Neural progenitor cell (in vitro differentiated cells): ENCODE measurements around the gene SYT6. TPM values are rescaled to one million over a fixed set of nuclear protein-coding genes. Genes with fewer than 3 reads are reported as not detected.

Experiments used
- DNase-seq: peaks from one replicate; pipeline ENCODE4 v3.0.0-alpha.2; 2016; ENCODE audit warnings: low spot score
- H2AFZ ChIP-seq: fragments of 200-600 bp; sonication (generic); replicated peaks from 2 replicates; pipeline ENCODE4 v1.6.1; 2016; ENCODE audit warnings: antibody characterized with exemption
- H3F3A ChIP-seq: fragments of 200-600 bp; sonication (generic); 2 replicates; pipeline ENCODE4 v1.6.1; 2016; ENCODE audit warnings: antibody characterized with exemption, low read depth
- H3K27ac ChIP-seq: fragments of 200-600 bp; sonication (generic); 2 replicates; pipeline ENCODE4 v1.5.1; 2016; ENCODE audit warnings: mild to moderate bottlenecking
- H3K27me3 ChIP-seq: fragments of 200-600 bp; sonication (generic); 2 replicates; pipeline ENCODE4 v1.6.1; 2016; ENCODE audit warnings: mild to moderate bottlenecking, moderate library complexity
- H3K36me3 ChIP-seq: fragments of 200-600 bp; sonication (generic); 2 replicates; pipeline ENCODE4 v1.5.1; 2016
- H3K4me1 ChIP-seq: fragments of 200-600 bp; sonication (generic); 2 replicates; pipeline ENCODE4 v1.6.1; 2016; ENCODE audit warnings: mixed run types
- H3K4me2 ChIP-seq: fragments of 200-600 bp; sonication (generic); 2 replicates; pipeline ENCODE4 v1.6.1; 2016
- H3K4me3 ChIP-seq: fragments of 200-600 bp; sonication (generic); 2 replicates; pipeline ENCODE4 v1.5.1; 2016
- H3K79me2 ChIP-seq: fragments of 200-600 bp; sonication (generic); 2 replicates; pipeline ENCODE4 v1.6.1; 2016; ENCODE audit warnings: low read depth
- H3K9ac ChIP-seq: fragments of 200-600 bp; sonication (generic); 2 replicates; pipeline ENCODE4 v1.6.1; 2016
- H3K9me3 ChIP-seq: fragments of 200-600 bp; sonication (generic); 2 replicates; pipeline ENCODE4 v1.5.1; 2016; ENCODE audit warnings: low read depth
- H4K20me1 ChIP-seq: fragments of 200-600 bp; sonication (generic); 2 replicates; pipeline ENCODE4 v1.6.1; 2016; ENCODE audit warnings: low read depth
- H3K27ac Mint-ChIP-seq: 3 replicates; pipeline ENCODE4 v1.8.0; 2021; ENCODE audit warnings: mixed read lengths
- H3K27me3 Mint-ChIP-seq: 2 replicates; pipeline ENCODE4 v1.8.0; 2022; ENCODE audit warnings: low read depth, mild to moderate bottlenecking, inconsistent platforms, moderate library complexity, mixed read lengths; ENCODE audit not compliant: insufficient read depth
- H3K36me3 Mint-ChIP-seq: 3 replicates; pipeline ENCODE4 v1.8.0; 2021; ENCODE audit warnings: mixed read lengths
- H3K4me1 Mint-ChIP-seq: 3 replicates; pipeline ENCODE4 v1.8.0; 2021; ENCODE audit warnings: mixed read lengths
- H3K4me3 Mint-ChIP-seq: 3 replicates; pipeline ENCODE4 v1.8.0; 2021; ENCODE audit warnings: mild to moderate bottlenecking, moderate library complexity, mixed read lengths
- H3K9me3 Mint-ChIP-seq: 3 replicates; pipeline ENCODE4 v1.8.0; 2020; ENCODE audit warnings: mixed read lengths
- CTCF ChIP-seq: fragments of 200-600 bp; sonication (generic); IDR thresholded peaks from 2 replicates; pipeline ENCODE4 v1.5.1; 2017; ENCODE audit warnings: antibody characterized with exemption, mild to moderate bottlenecking
- EZH2 ChIP-seq: fragments of 200-600 bp; sonication (generic); IDR thresholded peaks from 2 replicates; pipeline ENCODE4 v1.6.1; 2017; ENCODE audit warnings: antibody characterized with exemption, mild to moderate bottlenecking, moderate library complexity
- EZH2phosphoT487 ChIP-seq: fragments of 200-600 bp; sonication (generic); IDR thresholded peaks from 2 replicates; pipeline ENCODE4 v1.6.1; 2017; ENCODE audit warnings: antibody characterized with exemption
- total RNA-seq: library from RNA; depleted of rRNA; stranded (reverse); fragments of >200 nt; gene quantifications from 2 replicates; pipeline ENCODE4 v1.2.3, GENCODE V29; 2015; ENCODE audit warnings: low replicate concordance

Gene SYT6
- total RNA-seq, 1 donor from 2014 or later, result 8.1 TPM

GRCh38 chr1:114090738-114091505 lies 62.7 kb downstream of the SYT6 start:
- Histone ChIP-seq H3K79me2 (no peaks in the 10 kb centered on the region), H3K4me2 (no peak overlapping the region), H3K4me3 (no peak overlapping the region), H3K27ac (no peak overlapping the region), H2AFZ (no peak overlapping the region), H4K20me1 (no peaks in the 10 kb centered on the region), H3K9me3 (no peaks in the 10 kb centered on the region), H3K4me1 (peaks cover 35% of the 10 kb centered on the region), H3F3A (peaks cover 40% of the 10 kb centered on the region), H3K9ac (no peak overlapping the region), H3K27me3 (no peaks in the 10 kb centered on the region), H3K36me3 (no peaks in the 10 kb centered on the region)
- no peak for TF ChIP-seq EZH2
- no peak for TF ChIP-seq EZH2phosphoT487
- TF ChIP-seq CTCF, result no peak
- H3K4me3 Mint-ChIP-seq, result no peak overlapping the region
- peaks cover 32% of the 10 kb centered on the region for H3K4me1 Mint-ChIP-seq
- H3K9me3 Mint-ChIP-seq, result no peaks in the 10 kb centered on the region
- no peak for DNase-seq
- H3K36me3 Mint-ChIP-seq, result peaks cover 9% of the 10 kb centered on the region
- no peak overlapping the region for H3K27ac Mint-ChIP-seq
- peaks cover 10% of the 10 kb centered on the region for H3K27me3 Mint-ChIP-seq

GRCh38 chr1:114089502-114090138 lies 64.0 kb downstream of the SYT6 start:
- Histone ChIP-seq H3K27me3 (no peaks in the 10 kb centered on the region), H3F3A (peaks cover 32% of the 10 kb centered on the region), H3K36me3 (no peaks in the 10 kb centered on the region), H3K79me2 (no peaks in the 10 kb centered on the region), H3K9ac (no peak overlapping the region), H3K4me2 (no peak overlapping the region), H4K20me1 (no peaks in the 10 kb centered on the region), H3K4me1 (peaks cover 27% of the 10 kb centered on the region), H3K27ac (peak overlapping the region; percentile 15), H2AFZ (no peak overlapping the region), H3K9me3 (no peaks in the 10 kb centered on the region), H3K4me3 (no peak overlapping the region)
- H3K27me3 Mint-ChIP-seq, result peaks cover 11% of the 10 kb centered on the region
- H3K9me3 Mint-ChIP-seq, result no peaks in the 10 kb centered on the region
- peaks cover 24% of the 10 kb centered on the region for H3K4me1 Mint-ChIP-seq
- no peak for TF ChIP-seq EZH2phosphoT487
- no peak for TF ChIP-seq CTCF
- no peak for TF ChIP-seq EZH2
- no peak for DNase-seq
- no peak overlapping the region for H3K27ac Mint-ChIP-seq
- no peak overlapping the region for H3K4me3 Mint-ChIP-seq
- peaks cover 9% of the 10 kb centered on the region for H3K36me3 Mint-ChIP-seq

- Histone ChIP-seq H3K27me3 (no peaks in the 10 kb centered on the region), H3K79me2 (no peaks in the 10 kb centered on the region), H3K4me1 (peaks cover 17% of the 10 kb centered on the region), H3K9me3 (no peaks in the 10 kb centered on the region), H3K27ac (peak overlapping the region; percentile 25), H3K9ac (no peak overlapping the region), H4K20me1 (no peaks in the 10 kb centered on the region), H3F3A (peaks cover 23% of the 10 kb centered on the region), H3K4me3 (no peak overlapping the region), H3K36me3 (no peaks in the 10 kb centered on the region), H3K4me2 (peak overlapping the region; percentile 10), H2AFZ (no peak overlapping the region)
- TF ChIP-seq EZH2 (no peak), EZH2phosphoT487 (no peak), CTCF (no peak)
- peaks cover 11% of the 10 kb centered on the region for H3K27me3 Mint-ChIP-seq
- H3K36me3 Mint-ChIP-seq, result peaks cover 9% of the 10 kb centered on the region
- H3K4me3 Mint-ChIP-seq, result no peak overlapping the region
- no peak overlapping the region for H3K27ac Mint-ChIP-seq
- H3K4me1 Mint-ChIP-seq, result peaks cover 15% of the 10 kb centered on the region
- no peak for DNase-seq
- peaks cover 1% of the 10 kb centered on the region for H3K9me3 Mint-ChIP-seq
These were observed 65.0 kb downstream of the SYT6 start for GRCh38 chr1:114088392-114089299.
